Measurements from ENCODE around the gene KIAA1328.

The KIAA1328 gene

DNA sequence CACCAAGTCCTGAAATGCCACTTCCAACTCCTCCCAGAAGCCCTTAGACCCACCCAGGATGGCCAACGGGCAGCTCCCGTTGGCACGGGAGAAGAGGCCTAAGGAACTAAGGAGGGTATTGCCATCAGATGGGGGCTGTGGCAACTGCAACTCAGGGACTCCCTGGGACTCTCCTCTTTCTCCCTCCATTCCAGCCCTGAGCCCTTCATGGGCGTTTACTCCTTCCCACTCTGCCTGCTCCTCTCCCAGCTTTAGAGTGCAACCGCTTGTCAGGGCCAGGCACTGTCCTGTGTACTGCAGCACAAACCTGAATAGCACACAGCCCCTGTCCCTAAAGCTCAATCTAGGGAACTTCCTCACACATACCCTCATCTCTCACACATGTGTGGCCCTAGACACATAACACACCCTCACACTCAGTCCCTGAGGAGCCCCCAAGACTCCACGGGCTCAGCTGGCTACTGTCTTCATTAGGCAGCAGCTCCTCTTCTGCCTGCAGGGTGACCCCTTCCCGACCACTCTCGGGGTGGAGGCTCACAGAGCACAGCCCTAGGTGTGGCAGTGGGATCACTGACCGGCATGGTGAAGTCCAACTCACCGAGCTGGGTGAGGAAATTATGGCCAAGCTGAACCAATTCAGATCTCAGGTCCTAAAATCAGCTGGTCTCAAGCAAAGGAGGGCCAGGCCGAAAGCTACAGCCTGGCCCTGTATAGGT, 420.4 kb downstream of the KIAA1328 start:
- Mint-ChIP-seq H3K4me3 (no peak overlapping the region), H3K27ac (no peak overlapping the region), H3K27me3 (peaks cover 24% of the 10 kb centered on the region), H3K36me3 (peaks cover 4% of the 10 kb centered on the region), H3K9me3 (peaks cover 1% of the 10 kb centered on the region), H3K4me1 (no peaks in the 10 kb centered on the region)
- ATAC-seq (ENCODE audit: low read depth): no peak
- DNase-seq (ENCODE audit: low spot score in 2 of 2): no peak

DNA sequence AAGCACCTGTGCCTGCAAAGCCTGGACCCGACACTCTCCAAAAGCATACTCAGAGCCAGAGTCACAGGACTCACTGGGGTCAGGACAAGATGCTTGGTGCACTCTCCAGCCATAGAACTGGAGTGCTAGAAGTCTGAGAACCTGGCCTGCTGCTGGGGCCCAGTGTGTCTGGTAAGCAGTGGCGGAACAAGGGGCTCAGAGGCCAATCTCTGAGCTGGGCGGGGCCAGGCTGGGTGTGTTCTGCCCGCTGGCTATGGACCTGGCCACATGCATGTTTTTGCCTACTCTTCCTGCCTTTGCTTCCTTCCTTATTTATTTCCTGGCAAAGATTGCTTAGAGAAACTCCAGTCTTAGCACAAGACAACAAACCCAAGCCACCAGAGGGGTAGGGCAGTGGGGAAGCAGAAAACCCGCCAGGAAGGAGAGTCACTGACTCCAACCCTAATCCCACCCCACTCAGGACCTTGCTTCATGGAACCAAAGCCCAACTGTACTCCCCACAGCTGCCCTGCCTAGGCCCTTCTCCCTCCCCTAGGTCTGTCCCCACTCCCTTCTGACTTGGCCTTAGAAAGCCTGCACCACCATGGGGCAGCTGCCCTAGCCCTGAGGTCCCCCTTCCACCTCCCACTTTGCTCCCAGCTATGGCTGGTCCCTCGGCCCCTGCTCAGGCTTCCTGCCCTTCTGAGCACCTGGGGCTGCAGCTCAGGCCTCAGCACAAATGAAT, 421.1 kb downstream of the KIAA1328 start:
- Mint-ChIP-seq H3K27me3 (peaks cover 25% of the 10 kb centered on the region), H3K4me1 (peaks cover 3% of the 10 kb centered on the region), H3K27ac (no peak overlapping the region), H3K36me3 (peaks cover 2% of the 10 kb centered on the region), H3K9me3 (peaks cover 1% of the 10 kb centered on the region), H3K4me3 (no peak overlapping the region)
- ATAC-seq (ENCODE audit: low read depth) (no peak), DNase-seq (ENCODE audit: low spot score in 2 of 2) (no peak)

GRCh38 chr18:37251679-37252078, 422.8 kb downstream of the KIAA1328 start:
- Mint-ChIP-seq H3K27me3 (peaks cover 28% of the 10 kb centered on the region), H3K4me1 (peaks cover 3% of the 10 kb centered on the region), H3K36me3 (peaks cover 1% of the 10 kb centered on the region), H3K9me3 (peaks cover 1% of the 10 kb centered on the region), H3K27ac (no peak overlapping the region), H3K4me3 (no peak overlapping the region)
- DNase-seq (ENCODE audit: low spot score in 2 of 2) (no peak), ATAC-seq (ENCODE audit: low read depth) (no peak)

- Mint-ChIP-seq H3K36me3 (no peaks in the 10 kb centered on the region), H3K27ac (no peak overlapping the region), H3K9me3 (no peaks in the 10 kb centered on the region), H3K4me1 (peaks cover 3% of the 10 kb centered on the region), H3K4me3 (no peak overlapping the region), H3K27me3 (peaks cover 26% of the 10 kb centered on the region)
- ATAC-seq (ENCODE audit: low read depth) (no peak), DNase-seq (ENCODE audit: low spot score in 2 of 2) (no peak)
These were observed 423.4 kb downstream of the KIAA1328 start for GRCh38 chr18:37252342-37252741.

DNA sequence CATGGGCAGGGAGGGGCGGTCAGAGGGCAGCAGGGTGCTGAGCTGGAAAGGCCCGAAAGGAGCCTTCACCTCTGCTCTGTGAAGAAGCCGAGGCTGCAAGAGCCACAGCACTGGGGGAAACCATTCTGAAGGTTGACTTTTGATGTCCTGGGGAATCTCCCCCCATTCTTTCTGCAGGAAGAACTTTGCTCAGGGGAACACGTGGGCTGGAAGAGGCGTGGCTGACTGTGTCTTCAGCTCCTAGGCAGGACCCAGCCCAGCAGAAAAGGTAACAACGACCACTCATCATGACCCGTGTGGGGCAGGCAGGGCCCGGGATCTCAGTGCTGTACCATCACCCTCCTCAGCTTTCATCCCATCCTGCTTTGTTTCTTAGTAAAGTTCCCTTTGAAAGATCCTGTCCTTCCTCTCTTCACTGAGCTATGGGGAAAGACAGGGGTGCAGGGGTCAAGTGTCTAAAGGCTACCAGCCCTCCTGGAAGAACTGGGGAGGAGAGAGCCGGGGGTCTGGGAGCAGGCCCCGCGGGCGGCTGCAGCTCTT, 424.0 kb downstream of the KIAA1328 start:
- Mint-ChIP-seq H3K36me3 (no peaks in the 10 kb centered on the region), H3K4me1 (peaks cover 3% of the 10 kb centered on the region), H3K9me3 (no peaks in the 10 kb centered on the region), H3K4me3 (peak overlapping the region; percentile 52), H3K27ac (no peak overlapping the region), H3K27me3 (peaks cover 29% of the 10 kb centered on the region)
- ATAC-seq (ENCODE audit: low read depth) (no peak), DNase-seq (ENCODE audit: low spot score in 2 of 2) (no peak)

- no peak overlapping the region for H3K27ac Mint-ChIP-seq
- no peaks in the 10 kb centered on the region for H3K36me3 Mint-ChIP-seq
- ATAC-seq (ENCODE audit: low read depth) (peak; percentile 26), DNase-seq (ENCODE audit: low spot score in 2 of 2) (no peak)
- no peaks in the 10 kb centered on the region for H3K9me3 Mint-ChIP-seq
- H3K4me3 Mint-ChIP-seq: peak overlapping the region; percentile 18
- peaks cover 32% of the 10 kb centered on the region for H3K27me3 Mint-ChIP-seq
- peaks cover 3% of the 10 kb centered on the region for H3K4me1 Mint-ChIP-seq
These were observed 424.7 kb downstream of the KIAA1328 start for GRCh38 chr18:37253394-37254235.

- DNase-seq (ENCODE audit: low spot score in 2 of 2) (no peak), ATAC-seq (ENCODE audit: low read depth) (peak; percentile 8)
- H3K36me3 Mint-ChIP-seq: no peaks in the 10 kb centered on the region
- H3K4me1 Mint-ChIP-seq: peaks cover 6% of the 10 kb centered on the region
- H3K27me3 Mint-ChIP-seq: peaks cover 31% of the 10 kb centered on the region
- no peak overlapping the region for H3K27ac Mint-ChIP-seq
- H3K4me3 Mint-ChIP-seq: peak overlapping the region; percentile 74
- no peaks in the 10 kb centered on the region for H3K9me3 Mint-ChIP-seq
These were observed 425.4 kb downstream of the KIAA1328 start for GRCh38 chr18:37254236-37254754.

GRCh38 chr18:37254973-37255372, 426.0 kb downstream of the KIAA1328 start:
- Mint-ChIP-seq H3K4me3 (peak overlapping the region; percentile 74), H3K27me3 (peaks cover 29% of the 10 kb centered on the region), H3K36me3 (no peaks in the 10 kb centered on the region), H3K9me3 (no peaks in the 10 kb centered on the region), H3K4me1 (peaks cover 6% of the 10 kb centered on the region), H3K27ac (no peak overlapping the region)
- no peak for ATAC-seq (ENCODE audit: low read depth)
- no peak for DNase-seq (ENCODE audit: low spot score in 2 of 2)

DNA sequence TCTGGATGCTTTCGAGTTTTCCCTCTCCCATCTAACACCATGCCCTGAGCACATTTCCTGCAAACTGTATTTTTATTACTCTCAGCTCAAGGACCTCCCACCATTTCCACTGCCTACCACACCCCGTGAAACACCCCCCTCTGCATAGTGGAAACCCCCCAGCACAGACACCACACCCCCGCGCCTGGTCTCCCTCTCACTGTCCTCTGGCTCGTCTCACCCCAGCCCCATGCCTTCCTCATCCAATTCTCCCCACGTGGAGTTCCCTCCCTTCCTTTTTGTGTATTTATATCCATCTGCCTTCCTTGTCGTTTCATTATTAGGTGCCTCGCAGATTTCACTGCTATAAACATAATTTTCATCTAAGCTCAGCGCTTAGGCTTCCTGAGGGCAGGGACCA, 429.2 kb downstream of the KIAA1328 start:
- no peak overlapping the region for H3K27ac Mint-ChIP-seq
- ATAC-seq (ENCODE audit: low read depth) (no peak), DNase-seq (ENCODE audit: low spot score in 2 of 2) (no peak)
- no peaks in the 10 kb centered on the region for H3K36me3 Mint-ChIP-seq
- peaks cover 6% of the 10 kb centered on the region for H3K4me1 Mint-ChIP-seq
- peaks cover 27% of the 10 kb centered on the region for H3K27me3 Mint-ChIP-seq
- H3K4me3 Mint-ChIP-seq: no peak overlapping the region
- no peaks in the 10 kb centered on the region for H3K9me3 Mint-ChIP-seq

DNA sequence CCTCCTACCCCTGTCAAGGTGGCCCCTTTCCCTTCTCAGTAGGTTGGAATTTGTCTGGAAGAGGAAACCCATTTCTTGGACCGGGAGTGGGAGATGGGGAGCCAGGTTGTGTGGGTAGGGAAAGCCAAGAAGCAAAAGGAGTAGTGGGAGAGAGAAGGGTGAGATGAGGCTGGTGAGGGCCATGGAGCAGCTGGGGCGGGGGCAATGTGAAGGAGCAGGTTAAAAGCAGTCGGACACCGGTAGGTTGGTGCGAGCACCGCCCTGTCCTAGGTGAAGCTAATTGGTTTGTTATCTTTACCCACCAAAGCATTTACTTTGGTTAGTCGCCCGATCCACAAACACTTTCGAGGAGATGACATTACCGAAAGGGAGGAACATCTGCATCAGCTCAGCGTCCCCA, 429.9 kb downstream of the KIAA1328 start:
- H3K27me3 Mint-ChIP-seq: peaks cover 29% of the 10 kb centered on the region
- peaks cover 6% of the 10 kb centered on the region for H3K4me1 Mint-ChIP-seq
- H3K9me3 Mint-ChIP-seq: no peaks in the 10 kb centered on the region
- no peak overlapping the region for H3K4me3 Mint-ChIP-seq
- H3K36me3 Mint-ChIP-seq: no peaks in the 10 kb centered on the region
- DNase-seq (ENCODE audit: low spot score in 2 of 2) (no peak), ATAC-seq (ENCODE audit: low read depth) (no peak)
- H3K27ac Mint-ChIP-seq: no peak overlapping the region

DNA sequence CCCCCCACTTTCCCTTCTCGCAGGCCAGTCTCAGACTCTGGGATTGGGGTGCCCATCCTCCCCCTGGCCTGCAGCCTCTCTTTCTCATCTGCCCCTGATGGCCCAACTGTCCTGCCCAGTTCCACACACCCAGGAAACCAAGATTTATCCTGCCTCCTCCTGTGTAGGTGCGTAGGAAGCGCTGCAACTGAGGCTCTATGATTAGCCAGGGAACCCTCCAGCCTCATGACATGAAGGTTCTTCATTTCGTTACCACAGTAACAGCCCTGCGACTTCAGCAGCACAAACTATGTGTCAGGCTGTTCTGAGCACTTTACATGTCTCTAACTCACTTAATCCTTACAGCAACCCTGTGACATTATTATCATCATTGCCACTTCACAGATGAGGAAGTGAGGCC, 430.8 kb downstream of the KIAA1328 start:
- Mint-ChIP-seq H3K27me3 (peaks cover 28% of the 10 kb centered on the region), H3K9me3 (no peaks in the 10 kb centered on the region), H3K4me1 (peaks cover 3% of the 10 kb centered on the region), H3K36me3 (no peaks in the 10 kb centered on the region), H3K27ac (no peak overlapping the region), H3K4me3 (no peak overlapping the region)
- DNase-seq (ENCODE audit: low spot score in 2 of 2): no peak
- ATAC-seq (ENCODE audit: low read depth): no peak

- Mint-ChIP-seq H3K27ac (no peak overlapping the region), H3K36me3 (no peaks in the 10 kb centered on the region), H3K27me3 (peaks cover 26% of the 10 kb centered on the region), H3K9me3 (no peaks in the 10 kb centered on the region), H3K4me3 (no peak overlapping the region), H3K4me1 (peaks cover 3% of the 10 kb centered on the region)
- DNase-seq (ENCODE audit: low spot score in 2 of 2): no peak
- ATAC-seq (ENCODE audit: low read depth): no peak
These were observed 431.6 kb downstream of the KIAA1328 start for GRCh38 chr18:37260367-37261093.

DNA sequence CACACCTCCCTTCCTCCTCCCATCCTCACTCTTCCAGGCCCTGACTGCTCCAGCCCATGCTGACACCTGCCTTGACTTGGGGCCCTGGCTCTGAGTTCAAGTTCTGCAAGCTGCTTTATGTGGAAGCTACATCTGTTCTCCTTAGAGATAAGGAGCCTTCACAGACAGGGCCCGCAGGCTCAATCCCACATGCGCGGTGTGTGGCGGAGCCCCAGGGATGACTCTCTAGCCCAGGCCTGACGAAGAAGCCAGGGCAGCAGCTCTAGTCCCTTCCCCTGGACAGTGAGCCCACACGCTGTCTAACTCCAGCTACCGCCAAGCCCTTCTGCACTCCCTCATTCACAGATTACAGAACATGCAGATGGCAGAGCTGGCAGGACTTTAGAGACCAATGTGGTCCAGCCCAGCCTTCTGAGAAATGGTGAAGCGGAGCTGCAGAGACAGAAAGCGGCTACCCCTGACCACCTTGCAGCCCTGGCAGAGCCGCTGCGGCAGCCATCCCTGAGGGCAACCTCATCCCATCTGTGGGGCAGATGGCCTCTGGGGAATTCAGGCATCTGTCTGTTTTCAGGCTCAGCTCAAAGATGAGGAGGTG, 432.4 kb downstream of the KIAA1328 start:
- Mint-ChIP-seq H3K27me3 (peaks cover 25% of the 10 kb centered on the region), H3K9me3 (no peaks in the 10 kb centered on the region), H3K27ac (no peak overlapping the region), H3K4me3 (no peak overlapping the region), H3K36me3 (no peaks in the 10 kb centered on the region), H3K4me1 (peaks cover 3% of the 10 kb centered on the region)
- DNase-seq (ENCODE audit: low spot score in 2 of 2) (no peak), ATAC-seq (ENCODE audit: low read depth) (no peak)
